GM18502 (cell line): ENCODE data around the gene PCP2.

Source experiments
- ATAC-seq: cut with Tn5 transposase; IDR thresholded peaks from one replicate; pipeline ENCODE4 v1.9.1; 2021; ENCODE audit warnings: mild to moderate bottlenecking; ENCODE audit not compliant: unreplicated experiment, poor library complexity

Gene PCP2

GRCh38 chr19:7602935-7603497 is 30.5 kb downstream of the PCP2 start:
- ATAC-seq: no peak

- ATAC-seq: no peak
Observed at GRCh38 chr19:7602240-7602934, 31.1 kb downstream of the PCP2 start.

GRCh38 chr19:7600721-7601120 is 32.8 kb downstream of the PCP2 start:
- ATAC-seq: no peak

- ATAC-seq: no peak
Observed at GRCh38 chr19:7598180-7598579, 35.3 kb downstream of the PCP2 start.

GRCh38 chr19:7597689-7598088 is 35.8 kb downstream of the PCP2 start:
- ATAC-seq: no peak

GRCh38 chr19:7596211-7596937 is 37.1 kb downstream of the PCP2 start:
- ATAC-seq: no peak

- ATAC-seq: peak; percentile 48
Observed at GRCh38 chr19:7595466-7596133, 37.9 kb downstream of the PCP2 start, which contains the start of gene CAMSAP3. CAMSAP3 (plus strand) TSS chr19:7595863; CDS start chr19:7596003, 140 bp downstream.

GRCh38 chr19:7590256-7590655 is 43.3 kb downstream of the PCP2 start:
- no peak for ATAC-seq

- ATAC-seq: no peak
Observed at GRCh38 chr19:7589822-7590221, 43.7 kb downstream of the PCP2 start.

- ATAC-seq: no peak
Observed at GRCh38 chr19:7582446-7582845, 51.1 kb downstream of the PCP2 start.
